HUES64 (cell line): ENCODE measurements around the gene PTER.

Experiments
- H3K27ac ChIP-seq: 2 replicates; pipeline ENCODE4 v1.7.0; 2013; ENCODE audit warnings: low read depth, low read length, inconsistent platforms
- H3K27me3 ChIP-seq: 2 replicates; pipeline ENCODE4 v1.6.1; 2013; ENCODE audit warnings: mild to moderate bottlenecking, low read length; ENCODE audit not compliant: insufficient read depth
- H3K36me3 ChIP-seq: 2 replicates; pipeline ENCODE4 v1.6.1; 2013; ENCODE audit warnings: mild to moderate bottlenecking, low read length; ENCODE audit not compliant: insufficient read depth
- H3K4me1 ChIP-seq: 2 replicates; pipeline ENCODE4 v1.6.1; 2013; ENCODE audit warnings: mild to moderate bottlenecking, low read length, moderate library complexity; ENCODE audit not compliant: insufficient read depth
- H3K4me3 ChIP-seq: 2 replicates; pipeline ENCODE4 v1.5.1; 2013; ENCODE audit warnings: mild to moderate bottlenecking, low read length, moderate library complexity
- H3K9ac ChIP-seq: 2 replicates; pipeline ENCODE4 v1.6.1; 2013; ENCODE audit warnings: mild to moderate bottlenecking, low read depth, low read length
- H3K9me3 ChIP-seq: 2 replicates; pipeline ENCODE4 v1.6.1; 2013; ENCODE audit warnings: low read depth, low read length; ENCODE audit not compliant: insufficient read depth
- WGBS: fragments of 150-250, 120-280 bp; methylation state at CpG from one replicate; pipeline ENCODE4 v1.1.7; 2013; ENCODE audit warnings: missing lambda C conversion rate; 5-methylcytosine and 5-hydroxymethylcytosine counted together

Gene PTER

DNA sequence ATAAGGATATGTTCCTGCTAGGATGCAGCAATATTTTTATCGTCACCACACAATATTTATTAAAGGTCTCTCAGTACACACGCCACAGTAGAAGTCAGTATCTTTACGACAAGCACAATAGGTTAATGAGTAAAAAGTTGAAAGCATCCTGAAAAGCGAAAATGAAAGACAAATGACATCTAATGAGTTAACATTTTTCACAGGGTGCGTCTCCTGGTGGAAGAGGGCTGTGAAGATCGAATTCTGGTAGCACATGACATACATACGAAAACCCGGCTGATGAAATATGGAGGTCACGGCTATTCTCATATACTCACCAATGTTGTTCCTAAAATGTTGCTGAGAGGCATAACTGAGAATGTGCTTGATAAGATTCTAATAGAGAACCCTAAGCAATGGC lies 74.0 kb downstream of the PTER start:
- 99% methylated on average over 8 of the region's 9 CpGs for WGBS
- Histone ChIP-seq H3K4me1 (no peaks in the 10 kb centered on the region), H3K27ac (no peak overlapping the region), H3K4me3 (no peak overlapping the region), H3K36me3 (no peaks in the 10 kb centered on the region), H3K27me3 (no peaks in the 10 kb centered on the region), H3K9me3 (no peaks in the 10 kb centered on the region), H3K9ac (no peak overlapping the region)

DNA sequence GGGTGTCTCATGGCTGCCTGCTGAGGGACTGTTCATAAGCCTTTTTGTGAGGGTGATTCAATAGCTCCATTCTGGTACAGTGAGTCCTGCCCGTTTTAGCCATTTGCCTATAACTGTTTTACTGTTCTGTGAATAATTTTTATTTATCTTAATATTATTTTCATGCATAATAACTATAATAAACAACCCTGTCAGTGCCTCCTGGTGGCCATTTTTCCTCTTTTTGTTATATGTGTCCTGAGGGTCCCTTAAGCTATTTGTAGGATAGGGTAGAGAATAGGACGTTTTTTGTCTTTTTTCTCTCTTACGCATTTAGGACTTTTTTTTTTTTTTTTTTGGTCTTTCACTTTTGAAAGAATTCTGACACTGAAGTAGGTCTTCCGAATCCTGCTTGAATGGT lies 82.0 kb downstream of the PTER start:
- peak overlapping the region; percentile 45; the same call in 1 of the 2 replicates for H3K4me3 ChIP-seq
- peaks cover 61% of the 10 kb centered on the region for H3K27me3 ChIP-seq
- H3K36me3 ChIP-seq = no peaks in the 10 kb centered on the region
- H3K27ac ChIP-seq = no peak overlapping the region
- H3K9me3 ChIP-seq = no peaks in the 10 kb centered on the region
- WGBS = 68% methylated on average over 3 of the region's 4 CpGs
- peaks cover 17% of the 10 kb centered on the region for H3K4me1 ChIP-seq
- H3K9ac ChIP-seq = no peak overlapping the region

DNA sequence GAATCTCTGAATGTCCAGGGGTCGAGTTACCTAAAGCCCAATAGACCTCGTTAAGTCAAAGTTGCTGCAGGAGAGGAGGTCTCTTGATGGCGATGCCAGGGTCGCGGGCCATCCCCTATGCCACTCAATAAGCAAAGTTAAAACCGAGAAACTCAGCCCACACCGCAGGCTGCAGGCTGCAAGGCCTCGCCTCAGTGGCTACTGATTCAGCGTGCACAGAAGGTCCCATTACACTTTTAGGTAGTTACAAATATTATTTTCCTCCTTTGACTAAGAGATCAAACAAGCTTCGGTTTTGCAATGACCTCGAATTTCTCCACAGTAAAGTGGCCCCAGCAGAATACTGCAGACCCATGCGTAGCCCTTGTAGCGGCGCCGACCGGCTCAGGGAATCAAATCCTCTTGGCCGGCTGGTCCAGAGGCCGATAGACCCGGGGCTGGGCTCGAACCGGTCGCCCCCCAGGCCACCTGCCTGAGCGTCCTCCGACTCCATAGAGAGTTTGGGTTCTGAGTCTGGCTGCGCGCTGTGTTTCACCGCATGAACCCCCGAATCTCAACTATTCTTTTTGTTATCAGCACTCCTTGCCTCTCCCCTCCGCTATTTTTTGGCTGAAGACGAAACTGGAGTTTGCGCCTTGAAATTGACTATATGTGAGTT lies 82.6 kb downstream of the PTER start:
- Histone ChIP-seq H3K4me3 (peak overlapping the region; percentile 45), H3K9ac (peak overlapping the region; percentile 33; the same call in 1 of the 2 replicates), H3K4me1 (peaks cover 17% of the 10 kb centered on the region), H3K36me3 (no peaks in the 10 kb centered on the region), H3K27me3 (peaks cover 65% of the 10 kb centered on the region), H3K9me3 (no peaks in the 10 kb centered on the region), H3K27ac (no peak overlapping the region)
- WGBS = 49% methylated on average over 31 of the region's 31 CpGs

DNA sequence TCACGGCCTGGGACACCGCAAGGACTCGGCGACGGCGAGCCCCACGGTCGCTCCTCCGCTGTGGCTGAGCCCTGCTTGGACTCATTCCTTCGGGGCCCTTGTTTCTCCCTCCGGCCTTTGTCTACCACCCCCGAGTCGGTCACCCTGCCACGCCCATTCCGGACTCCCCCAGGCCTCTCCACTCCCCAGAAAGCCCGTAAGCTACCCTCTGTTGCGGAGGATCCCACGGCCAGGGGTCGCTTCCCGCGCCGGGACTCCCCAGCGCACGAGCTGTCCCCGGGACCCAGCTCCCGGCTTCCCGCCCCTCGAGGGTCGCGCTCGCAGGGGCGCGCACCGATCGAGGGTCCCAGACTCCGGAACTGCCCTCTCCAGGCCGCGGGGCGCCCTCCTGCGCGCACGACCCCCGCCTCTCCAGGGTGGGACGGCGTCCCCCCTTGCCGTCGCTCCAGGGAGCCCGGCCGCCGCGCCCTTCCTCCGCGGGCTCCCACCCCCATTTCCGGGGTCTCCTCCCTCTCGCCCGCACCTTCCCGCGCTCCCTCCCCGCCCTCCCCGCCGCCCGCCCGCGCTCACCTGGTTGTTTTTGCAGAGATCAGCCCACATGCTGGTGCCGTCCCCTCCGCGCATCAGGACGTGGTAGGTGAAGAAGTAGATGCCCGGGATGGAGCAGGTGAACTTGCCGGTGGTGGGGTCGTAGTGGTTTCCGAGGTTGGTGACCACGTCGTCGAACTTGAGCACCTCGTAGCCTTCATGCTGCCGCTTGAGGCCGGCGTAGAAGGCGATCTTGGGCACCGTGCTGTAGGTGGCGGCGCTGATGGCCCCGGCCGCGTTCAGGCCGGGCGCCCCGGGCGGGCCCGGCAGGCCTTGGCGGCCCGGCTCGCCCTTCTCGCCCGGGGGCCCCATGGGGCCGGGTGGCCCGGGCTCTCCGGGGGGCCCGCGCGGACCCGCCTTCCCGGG lies 83.4 kb downstream of the PTER start:
- Histone ChIP-seq H3K9ac (peak overlapping the region; percentile 33; the same call in 1 of the 2 replicates), H3K4me1 (peaks cover 17% of the 10 kb centered on the region), H3K27me3 (peaks cover 69% of the 10 kb centered on the region), H3K4me3 (peak overlapping the region; percentile 45), H3K9me3 (no peaks in the 10 kb centered on the region), H3K36me3 (no peaks in the 10 kb centered on the region), H3K27ac (no peak overlapping the region)
- WGBS = 2% methylated on average over 104 of the region's 104 CpGs

DNA sequence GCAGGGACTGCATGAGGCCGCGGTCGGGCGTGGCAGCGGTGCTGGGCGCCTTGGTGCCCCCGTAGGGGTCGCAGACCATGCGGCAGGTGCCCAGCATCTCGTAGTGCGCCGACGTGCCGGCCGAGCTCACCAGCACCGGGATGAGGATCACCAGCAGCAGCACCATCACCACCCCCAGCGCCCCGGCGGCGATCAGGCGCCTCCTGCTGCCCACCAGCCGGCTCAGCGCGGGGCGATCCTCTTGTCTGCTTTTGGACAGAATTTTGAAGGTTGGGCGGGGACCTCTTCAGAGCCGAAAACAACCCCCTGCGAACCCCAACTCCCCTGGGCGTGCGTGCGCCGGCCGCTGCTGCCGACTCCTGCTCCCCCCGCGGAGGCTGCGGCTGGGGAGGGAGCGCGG lies 84.1 kb downstream of the PTER start:
- H3K36me3 ChIP-seq = no peaks in the 10 kb centered on the region
- H3K4me1 ChIP-seq = peaks cover 17% of the 10 kb centered on the region
- peaks cover 69% of the 10 kb centered on the region for H3K27me3 ChIP-seq
- H3K9ac ChIP-seq = no peak overlapping the region
- no peak overlapping the region for H3K27ac ChIP-seq
- peak overlapping the region; percentile 45 for H3K4me3 ChIP-seq
- under 1% methylated on average over 39 of the region's 39 CpGs for whole genome bisulfite sequencing
- H3K9me3 ChIP-seq = no peaks in the 10 kb centered on the region

DNA sequence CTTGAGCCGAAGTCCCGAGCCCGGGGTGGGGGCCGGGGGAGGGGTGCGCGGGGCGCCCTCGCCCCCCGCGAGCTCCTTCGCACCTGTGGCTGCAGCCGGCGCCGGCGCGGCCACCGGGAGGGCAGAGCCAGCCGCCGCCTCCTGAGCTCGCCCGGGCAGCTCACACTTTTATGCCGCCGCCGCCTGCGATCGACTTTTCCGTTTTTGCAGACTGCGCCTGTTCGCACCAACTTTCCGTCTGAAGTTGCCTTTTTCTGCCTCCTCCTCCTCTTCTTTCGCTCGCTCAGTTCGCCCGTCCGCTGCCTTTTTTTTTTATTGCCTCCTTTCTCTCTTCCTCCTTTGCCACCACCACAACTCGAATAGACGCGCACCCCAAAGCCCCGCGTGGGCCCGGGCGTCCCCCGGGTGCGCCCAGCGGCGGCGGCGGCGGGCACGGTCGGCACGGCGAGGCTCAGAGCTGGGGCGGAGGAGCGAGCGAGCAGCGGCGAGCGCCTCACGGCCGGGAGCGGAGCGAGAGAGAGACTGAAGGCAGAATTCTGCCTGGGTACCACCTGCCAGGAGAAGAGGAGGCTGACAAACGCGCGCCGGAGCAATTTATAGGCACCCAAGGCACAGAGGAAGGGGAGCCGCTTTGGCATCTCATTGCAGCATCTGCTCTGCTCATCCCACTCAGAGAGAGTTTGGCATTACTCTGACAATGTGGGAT lies 84.7 kb downstream of the PTER start, which contains the start of gene C1QL3:
Gene C1QL3 (minus strand): TSS at position 569 of the 706 bp plus-strand sequence. CDS start 814 bp downstream, outside the sequence.
- Histone ChIP-seq H3K4me1 (peaks cover 17% of the 10 kb centered on the region), H3K36me3 (no peaks in the 10 kb centered on the region), H3K27ac (no peak within 1 kb of the TSS), H3K27me3 (peaks cover 72% of the 10 kb centered on the region), H3K4me3 (peak within 1 kb of the TSS; percentile 45), H3K9me3 (no peaks in the 10 kb centered on the region), H3K9ac (peak within 1 kb of the TSS; percentile 46; the same call in 1 of the 2 replicates)
- WGBS = 1% methylated on average over 68 of the region's 68 CpGs

DNA sequence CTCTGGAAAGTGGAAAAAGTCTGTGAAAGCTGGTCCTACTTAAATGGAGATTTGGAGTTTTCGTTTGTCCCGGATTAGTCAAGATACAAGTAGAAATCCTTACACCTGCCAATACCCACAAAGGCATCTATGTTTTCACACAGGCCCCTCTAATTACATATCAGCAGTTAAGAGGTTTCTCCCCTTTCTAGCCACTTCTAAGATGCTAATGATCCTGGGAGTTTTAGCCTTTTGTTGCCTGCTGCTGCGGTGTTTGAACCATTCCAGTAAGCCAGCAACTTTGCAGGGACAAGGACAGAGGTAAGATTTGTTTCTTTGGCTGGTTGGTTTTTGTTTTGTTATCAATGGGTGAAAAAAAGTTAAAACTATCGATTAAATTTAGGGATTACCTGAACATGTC lies 90.6 kb downstream of the PTER start:
- Histone ChIP-seq H3K9me3 (no peaks in the 10 kb centered on the region), H3K4me3 (no peak overlapping the region), H3K9ac (no peak overlapping the region), H3K27ac (no peak overlapping the region), H3K4me1 (peaks cover 22% of the 10 kb centered on the region), H3K36me3 (no peaks in the 10 kb centered on the region), H3K27me3 (peaks cover 33% of the 10 kb centered on the region)
- 14% methylated on average over 3 of the region's 4 CpGs for WGBS

DNA sequence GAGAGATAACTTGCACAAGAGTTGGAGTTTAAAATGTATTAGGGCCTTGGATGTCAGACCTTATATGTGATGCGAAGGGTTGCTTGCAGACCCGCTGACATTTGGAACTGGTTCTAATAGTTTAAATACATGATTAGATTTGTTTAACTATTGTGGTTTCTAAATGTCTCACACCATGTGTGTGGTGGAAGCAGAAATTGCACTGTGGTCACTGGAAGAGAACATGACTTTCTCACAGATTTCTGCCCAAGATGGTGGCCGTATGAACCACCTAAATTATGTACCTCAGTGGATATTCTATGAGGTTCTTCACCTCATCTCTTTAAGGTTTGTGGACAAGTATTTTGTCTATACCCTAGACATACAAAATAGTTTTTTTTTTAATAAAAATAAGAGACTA lies 93.0 kb downstream of the PTER start:
- WGBS = 92% methylated on average over 3 of the region's 3 CpGs
- Histone ChIP-seq H3K27me3 (peaks cover 10% of the 10 kb centered on the region; the same call in 1 of the 2 replicates), H3K27ac (no peak overlapping the region), H3K4me1 (peaks cover 14% of the 10 kb centered on the region), H3K4me3 (no peak overlapping the region), H3K36me3 (no peaks in the 10 kb centered on the region), H3K9me3 (no peaks in the 10 kb centered on the region), H3K9ac (no peak overlapping the region)

DNA sequence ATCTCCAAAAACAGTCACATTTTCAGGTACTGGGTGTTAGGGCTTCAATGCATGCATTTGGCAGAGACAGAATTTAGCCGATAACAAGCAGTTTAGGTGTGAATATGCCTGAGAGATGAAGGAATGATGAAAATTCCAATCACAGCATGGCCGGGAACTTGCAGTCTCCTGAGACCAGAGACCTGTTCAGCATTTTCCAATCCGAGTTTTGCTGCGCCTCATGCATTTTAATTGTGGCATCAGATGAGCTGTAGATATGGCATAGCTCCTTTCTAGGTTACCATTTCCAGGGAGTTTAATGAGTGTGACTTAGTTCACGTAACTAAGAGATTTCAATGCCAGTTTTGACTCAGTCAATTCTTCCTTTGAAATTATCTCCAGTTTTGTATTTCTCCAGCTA lies 99.3 kb downstream of the PTER start:
- no peaks in the 10 kb centered on the region for H3K9me3 ChIP-seq
- H3K27me3 ChIP-seq = no peaks in the 10 kb centered on the region
- no peaks in the 10 kb centered on the region for H3K4me1 ChIP-seq
- WGBS = 96% methylated on average over 5 of the region's 5 CpGs
- H3K27ac ChIP-seq = no peak overlapping the region
- H3K36me3 ChIP-seq = no peaks in the 10 kb centered on the region
- H3K4me3 ChIP-seq = no peak overlapping the region
- H3K9ac ChIP-seq = no peak overlapping the region

DNA sequence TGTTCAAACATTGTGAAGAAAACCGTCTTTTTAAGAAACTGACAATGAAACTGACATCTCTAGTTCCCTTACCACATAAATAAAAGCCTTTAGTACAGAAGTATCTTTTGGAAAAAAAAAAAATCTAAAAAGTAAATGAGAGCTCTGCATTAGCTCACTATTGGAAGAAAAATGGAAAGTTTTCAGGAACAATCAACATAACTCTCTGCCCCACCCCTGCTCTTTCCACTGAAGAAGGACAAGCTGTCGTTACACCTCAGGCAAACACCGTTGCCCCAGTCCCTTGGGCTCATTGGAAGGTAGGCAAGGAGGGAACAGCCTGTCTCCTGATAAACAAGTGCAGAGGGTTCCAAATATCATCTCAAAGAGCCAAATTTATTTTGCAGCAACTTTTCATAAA lies 107.3 kb downstream of the PTER start:
- H3K9ac ChIP-seq = no peak overlapping the region
- no peaks in the 10 kb centered on the region; the same call in 1 of the 2 replicates for H3K27me3 ChIP-seq
- H3K4me3 ChIP-seq = no peak overlapping the region
- no peaks in the 10 kb centered on the region for H3K4me1 ChIP-seq
- H3K27ac ChIP-seq = no peak overlapping the region
- 95% methylated on average over 3 of the region's 3 CpGs for WGBS
- no peaks in the 10 kb centered on the region for H3K9me3 ChIP-seq
- no peaks in the 10 kb centered on the region for H3K36me3 ChIP-seq

DNA sequence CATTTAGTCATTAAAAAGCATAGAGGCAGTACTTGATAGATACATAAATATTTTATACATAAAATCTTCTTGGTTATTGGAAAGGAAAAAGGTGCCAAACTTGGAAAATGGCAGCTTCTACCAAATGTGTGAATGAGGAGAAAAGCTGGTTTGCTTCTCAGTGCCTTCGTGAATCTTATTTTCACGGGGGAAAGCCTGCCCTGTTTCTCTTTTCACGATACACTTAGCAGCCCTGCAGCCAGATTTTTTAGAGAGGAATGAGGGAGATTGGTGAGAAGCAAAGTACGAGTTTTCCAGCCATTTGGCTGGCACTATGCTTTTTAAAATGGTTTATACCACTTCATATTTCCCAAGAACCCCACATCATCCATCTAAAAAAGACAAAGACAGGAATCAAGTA lies 107.8 kb downstream of the PTER start:
- Histone ChIP-seq H3K9ac (no peak overlapping the region), H3K9me3 (no peaks in the 10 kb centered on the region), H3K4me1 (no peaks in the 10 kb centered on the region), H3K36me3 (no peaks in the 10 kb centered on the region), H3K27ac (no peak overlapping the region), H3K27me3 (no peaks in the 10 kb centered on the region; the same call in 1 of the 2 replicates), H3K4me3 (no peak overlapping the region)
- 83% methylated on average over 3 of the region's 4 CpGs for WGBS
